Endometrium (tissue), 2 donors: ENCODE data around the gene ADAMTS16.

Experiments used
- FAIRE-seq: peaks from 2 replicates; lab custom pipeline; 2012; peaks lifted over from hg19 to GRCh38; lab: Jason Lieb, UNC
- donor health status: control.
- donor health status: control.

Gene ADAMTS16

DNA sequence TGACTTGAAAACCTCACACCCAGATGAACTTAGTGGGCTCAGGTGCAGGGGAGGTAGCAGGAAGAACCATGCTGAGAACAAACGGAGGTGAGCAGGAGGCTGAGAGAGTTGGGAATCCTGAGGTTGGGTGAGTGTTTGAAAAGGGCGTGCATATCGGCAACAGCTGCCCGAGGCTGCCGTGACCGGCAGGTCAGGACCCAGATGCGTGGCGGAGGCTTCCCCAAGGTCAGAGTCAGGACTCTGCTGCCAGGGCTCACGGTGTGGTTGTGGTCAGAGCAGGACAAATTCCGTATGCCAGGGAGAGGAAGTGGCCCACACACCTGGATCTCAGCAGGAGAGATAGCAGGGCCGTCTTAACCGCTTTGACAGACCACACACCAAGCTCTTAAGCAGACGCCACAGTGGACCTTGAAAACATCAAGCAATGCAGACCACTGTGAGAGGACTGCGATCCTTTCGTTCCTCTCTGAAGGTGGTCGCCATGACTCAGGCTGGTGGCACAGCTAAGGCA lies 43.1 kb downstream of the ADAMTS16 start:
- no peak for FAIRE-seq

DNA sequence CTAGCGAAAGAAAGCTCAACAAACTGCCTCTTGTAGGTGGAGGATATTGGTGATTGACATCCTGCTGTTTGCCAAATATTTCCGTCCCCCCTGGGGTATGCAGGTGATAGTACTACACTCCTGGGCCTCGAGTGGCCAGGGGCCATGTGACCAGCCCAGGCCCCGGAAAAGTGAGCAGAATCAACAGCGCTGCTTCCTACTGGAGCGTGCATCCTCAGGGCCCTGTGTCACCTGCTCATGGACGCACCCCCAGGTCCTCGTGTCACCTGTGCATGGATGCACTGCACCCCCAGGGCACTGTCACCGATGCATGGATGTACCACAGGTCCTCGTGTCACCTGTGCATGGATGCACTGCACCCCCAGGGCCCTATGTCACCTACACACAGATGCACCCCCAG lies 43.8 kb downstream of the ADAMTS16 start:
- no peak for FAIRE-seq

DNA sequence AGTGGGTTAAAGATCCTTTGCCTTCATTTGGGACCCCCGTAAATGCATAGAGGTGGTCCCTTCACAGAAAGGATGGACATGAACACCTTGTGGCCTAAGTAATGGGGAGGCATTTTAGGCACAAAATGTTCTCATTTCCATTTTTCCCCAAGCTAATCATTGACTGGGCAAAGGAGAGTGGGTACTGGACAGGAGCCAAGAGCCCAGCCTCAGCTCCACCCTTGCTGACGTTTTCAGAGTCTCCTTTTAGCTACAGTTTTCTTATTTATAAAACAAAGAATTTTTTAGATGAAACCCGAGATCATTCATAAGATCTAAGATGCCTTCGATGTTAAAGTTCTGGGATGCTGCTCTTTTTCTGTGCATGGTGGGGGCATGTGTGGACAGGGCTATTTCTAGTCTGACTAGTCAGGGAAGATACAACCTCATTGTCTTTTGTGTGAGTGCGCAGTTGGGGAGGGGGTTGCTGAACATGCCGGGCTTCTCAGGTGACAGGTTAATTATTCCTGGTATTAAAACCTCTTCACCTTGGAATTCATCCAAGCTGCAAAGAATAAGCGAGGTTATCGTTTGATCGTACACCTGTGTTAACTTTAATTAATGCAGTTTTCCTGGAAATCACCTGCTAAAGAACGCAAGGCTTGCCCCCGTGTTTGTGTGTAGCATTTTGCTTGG lies 48.4 kb downstream of the ADAMTS16 start:
- FAIRE-seq = no peak

DNA sequence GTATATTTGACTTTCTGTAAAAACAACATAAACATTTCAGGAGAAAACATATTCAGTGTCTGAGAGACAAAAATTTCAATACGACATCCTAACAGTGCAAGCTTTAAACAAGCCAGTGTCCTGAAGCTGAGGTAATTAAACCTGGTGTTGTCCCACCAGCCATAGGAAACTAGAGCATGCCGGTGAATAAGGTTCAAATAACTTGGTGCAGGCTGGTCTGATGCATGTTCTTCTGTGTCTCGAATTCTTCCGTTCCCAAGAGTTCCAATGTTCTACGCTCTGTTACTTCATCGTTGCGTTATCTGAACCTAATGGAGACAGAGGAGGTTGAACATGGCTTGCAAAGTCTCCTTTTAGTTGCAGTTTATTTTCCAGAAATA lies 48.9 kb downstream of the ADAMTS16 start:
- FAIRE-seq = no peak

DNA sequence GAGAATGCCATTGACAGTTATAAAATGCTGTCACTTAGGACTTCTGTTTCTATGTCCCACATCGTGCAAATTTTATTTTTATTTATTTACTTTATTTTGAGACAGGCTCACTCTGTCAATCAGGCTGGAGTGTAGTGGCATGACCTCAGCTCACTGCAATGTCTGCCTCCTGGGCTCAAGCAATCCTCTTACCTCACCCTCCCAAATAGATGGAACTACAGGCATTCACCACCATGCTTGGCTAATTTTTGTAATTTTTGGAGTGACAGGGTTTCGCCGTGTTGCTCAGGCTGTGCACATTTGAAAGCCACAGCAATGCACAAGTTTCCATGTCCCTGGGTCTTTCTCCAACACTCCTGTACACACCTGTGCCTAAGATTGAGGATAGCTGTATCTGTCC lies 51.8 kb downstream of the ADAMTS16 start:
- FAIRE-seq = no peak

DNA sequence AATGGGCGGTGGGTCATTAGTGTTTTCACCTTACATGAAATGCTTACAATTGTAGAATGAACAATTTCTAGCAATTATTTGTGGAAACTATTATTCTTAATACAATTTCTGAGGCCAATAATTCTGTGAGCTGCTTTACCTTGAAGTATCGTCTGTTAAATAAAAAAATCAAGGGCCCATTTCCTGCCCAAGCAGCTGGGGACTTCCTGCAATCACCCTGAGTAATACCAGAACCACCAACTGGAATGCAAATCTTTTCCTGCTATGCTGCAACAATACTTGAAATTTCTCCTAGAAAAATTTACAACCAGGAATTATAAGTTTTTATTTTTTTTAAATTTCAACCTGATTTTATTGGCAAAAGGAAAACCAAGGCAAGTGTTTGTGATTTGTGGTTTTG lies 52.6 kb downstream of the ADAMTS16 start:
- FAIRE-seq = no peak

DNA sequence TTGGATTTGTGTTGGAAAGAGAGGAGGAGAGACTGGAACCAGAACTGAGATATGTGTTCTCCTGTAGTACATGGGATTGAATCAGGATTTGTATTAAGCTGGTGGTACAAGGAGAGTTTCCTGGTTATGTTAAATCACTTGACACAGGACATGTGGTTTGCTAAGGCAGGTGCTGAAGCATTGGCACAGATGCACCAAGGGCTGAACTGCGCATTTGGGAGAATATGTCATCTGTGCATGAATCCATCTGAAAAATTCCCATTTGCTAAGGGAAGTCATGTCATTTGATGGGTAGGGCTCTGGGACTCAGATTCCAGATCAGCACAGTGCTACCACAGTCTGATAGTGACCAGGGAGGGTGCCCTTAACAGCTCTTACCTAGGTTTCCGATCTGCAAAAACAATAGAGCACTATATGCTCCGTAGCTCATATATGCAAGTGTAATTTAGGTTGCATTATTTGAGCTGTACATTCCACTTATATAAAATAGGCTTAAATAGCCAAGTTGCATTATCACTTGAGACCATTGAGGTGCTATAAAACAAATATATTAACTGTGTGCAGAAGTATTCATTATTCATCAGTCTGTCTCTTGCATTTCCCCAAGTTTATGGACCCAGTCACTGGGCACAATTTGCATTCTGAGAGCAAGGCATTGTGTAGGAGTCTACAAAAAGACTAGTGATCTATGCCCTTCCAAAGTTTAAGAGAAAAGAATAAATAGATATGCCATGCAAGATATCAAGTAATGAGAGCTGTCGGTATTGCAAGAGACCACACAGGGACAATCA lies 55.2 kb downstream of the ADAMTS16 start:
- no peak for FAIRE-seq

DNA sequence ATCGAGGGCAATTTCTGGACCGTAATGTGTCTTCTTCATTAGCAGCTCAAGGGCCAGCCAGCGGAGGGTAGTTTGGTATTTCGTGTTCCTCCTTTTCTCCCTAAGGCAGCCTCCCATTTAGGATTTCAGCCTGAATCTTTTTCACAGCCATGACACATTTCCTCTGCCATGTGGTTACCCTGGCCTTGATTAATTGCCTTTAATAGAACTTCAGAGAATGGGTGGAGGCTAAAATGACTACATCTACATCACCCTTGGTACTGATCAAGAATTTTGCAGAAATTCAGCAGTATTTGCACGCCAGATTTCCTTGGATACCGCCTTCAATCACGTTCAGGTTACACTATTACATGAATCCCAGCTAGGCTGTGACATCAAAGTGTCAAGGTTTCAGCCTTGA lies 58.0 kb downstream of the ADAMTS16 start:
- FAIRE-seq = no peak

DNA sequence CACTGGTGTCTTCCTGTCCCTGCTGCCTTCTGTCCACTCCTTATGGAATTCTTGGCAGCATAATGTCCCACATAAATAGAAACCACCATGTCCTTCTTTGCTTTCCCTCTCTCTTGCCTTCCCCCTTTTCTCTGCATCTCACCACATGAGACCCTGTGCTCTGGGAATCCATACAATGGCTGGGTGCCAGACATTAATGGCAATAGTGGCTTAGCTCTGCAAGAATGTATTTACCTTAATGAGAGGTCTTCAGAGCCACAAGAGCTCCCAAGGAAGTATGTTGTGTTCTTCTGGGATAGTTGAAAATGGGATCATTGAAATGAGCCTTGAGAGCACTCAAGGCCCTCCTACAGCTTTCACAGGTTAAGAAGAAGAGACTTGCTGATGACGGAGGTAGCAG lies 58.7 kb downstream of the ADAMTS16 start:
- FAIRE-seq = no peak

DNA sequence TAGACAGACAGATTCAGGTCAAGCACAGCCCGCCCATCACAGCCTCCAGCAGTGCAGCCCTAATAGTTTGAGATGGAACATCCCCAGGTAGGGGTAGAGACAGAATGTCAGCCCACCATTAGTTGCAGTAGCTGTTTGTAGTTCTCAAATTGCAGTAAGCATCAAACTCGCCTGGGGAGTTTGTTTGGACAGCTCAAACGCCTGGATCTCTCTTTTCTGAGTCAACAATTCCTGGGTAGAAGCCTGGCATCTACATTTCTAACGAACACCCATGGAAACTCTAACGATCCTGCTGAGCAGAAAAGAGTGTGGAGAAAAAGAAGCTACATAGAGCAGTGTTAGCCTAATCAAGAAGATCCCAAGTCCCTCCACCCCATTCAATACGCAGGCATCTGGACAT lies 59.4 kb downstream of the ADAMTS16 start:
- FAIRE-seq = no peak

DNA sequence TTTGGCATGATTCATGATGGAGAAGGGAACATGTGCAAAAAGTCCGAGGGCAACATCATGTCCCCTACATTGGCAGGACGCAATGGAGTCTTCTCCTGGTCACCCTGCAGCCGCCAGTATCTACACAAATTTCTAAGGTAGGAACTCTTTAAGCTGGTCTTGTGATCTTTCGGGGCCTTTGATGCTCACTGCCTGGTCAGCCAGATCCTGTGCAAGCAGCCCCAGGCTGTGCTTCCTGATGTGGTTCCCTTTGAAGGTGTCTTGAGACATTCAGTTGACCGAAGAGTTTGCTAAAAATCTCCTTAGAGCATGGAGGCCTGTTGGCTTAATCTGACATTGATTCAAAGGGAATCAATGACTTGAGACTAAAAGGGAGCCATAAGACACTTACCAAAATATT lies 60.0 kb downstream of the ADAMTS16 start:
- no peak for FAIRE-seq

DNA sequence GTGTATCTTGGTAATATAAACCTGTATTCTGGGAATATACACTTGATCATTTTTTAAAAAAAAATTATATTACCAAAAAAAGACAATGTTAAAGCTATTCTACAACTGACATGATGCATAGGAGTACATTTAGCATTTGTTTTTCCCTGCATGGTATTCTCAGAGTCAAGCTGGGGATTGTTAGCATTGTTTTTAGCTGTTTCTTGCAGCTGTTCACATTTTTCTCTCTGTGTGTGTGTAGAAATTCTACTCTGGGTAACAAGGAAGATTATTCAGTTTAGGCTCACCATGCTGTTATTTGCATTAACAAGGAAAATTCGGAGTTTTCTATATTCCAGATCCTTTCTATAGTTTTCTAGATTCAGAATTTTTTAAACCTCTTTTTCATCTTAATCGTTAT lies 62.2 kb downstream of the ADAMTS16 start:
- no peak for FAIRE-seq

DNA sequence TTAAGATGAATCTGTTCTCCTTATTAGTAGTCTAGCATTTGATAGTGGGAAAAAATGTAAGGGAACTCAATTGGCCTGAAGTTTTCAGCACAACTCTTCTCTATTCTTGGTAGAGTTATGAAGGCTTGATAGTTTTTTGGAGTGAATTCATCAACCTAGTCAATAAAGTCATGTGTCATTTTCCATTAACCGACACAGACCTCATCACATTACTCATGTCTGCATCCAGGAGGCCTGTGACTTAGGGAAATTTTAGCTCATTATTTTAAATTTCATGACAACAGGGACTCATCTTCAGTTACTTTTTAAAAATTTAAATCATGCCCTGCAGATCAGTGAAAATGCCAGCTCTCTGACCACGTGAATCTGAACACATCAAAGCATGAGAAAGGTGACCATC lies 63.3 kb downstream of the ADAMTS16 start:
- FAIRE-seq = no peak

DNA sequence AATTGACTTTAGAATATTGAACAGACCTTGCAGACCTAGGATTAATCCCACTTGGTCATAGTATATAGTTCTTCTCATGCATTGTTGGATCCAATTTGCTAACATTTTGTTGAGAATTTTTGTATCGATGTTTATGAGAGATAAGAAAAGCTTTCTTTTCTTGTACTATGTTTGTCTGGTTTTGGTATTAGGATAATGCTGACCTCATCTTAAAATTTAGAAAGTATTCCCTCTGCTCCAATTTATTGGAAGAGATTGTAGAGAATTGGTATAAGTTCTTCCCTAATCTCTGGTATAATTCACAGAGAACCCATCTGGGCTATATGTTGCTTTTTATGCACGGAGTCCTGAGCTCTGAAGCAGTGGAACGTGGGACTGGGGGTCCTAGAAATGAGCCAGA lies 67.7 kb downstream of the ADAMTS16 start:
- FAIRE-seq = no peak

DNA sequence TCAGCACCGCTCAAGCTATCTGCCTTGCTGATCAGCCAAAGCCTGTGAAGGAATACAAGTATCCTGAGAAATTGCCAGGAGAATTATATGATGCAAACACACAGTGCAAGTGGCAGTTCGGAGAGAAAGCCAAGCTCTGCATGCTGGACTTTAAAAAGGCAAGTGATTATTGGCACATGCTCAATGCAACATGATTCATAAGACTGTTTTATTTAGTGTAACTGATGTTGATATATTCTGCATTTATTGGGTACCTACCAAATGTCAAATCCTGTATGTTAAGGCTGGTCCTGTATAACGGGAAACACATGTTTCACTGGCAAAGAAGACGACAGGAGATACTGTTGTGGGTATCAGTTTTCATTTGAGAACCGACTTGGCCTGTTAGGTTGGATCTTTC lies 69.0 kb downstream of the ADAMTS16 start:
- FAIRE-seq = no peak

DNA sequence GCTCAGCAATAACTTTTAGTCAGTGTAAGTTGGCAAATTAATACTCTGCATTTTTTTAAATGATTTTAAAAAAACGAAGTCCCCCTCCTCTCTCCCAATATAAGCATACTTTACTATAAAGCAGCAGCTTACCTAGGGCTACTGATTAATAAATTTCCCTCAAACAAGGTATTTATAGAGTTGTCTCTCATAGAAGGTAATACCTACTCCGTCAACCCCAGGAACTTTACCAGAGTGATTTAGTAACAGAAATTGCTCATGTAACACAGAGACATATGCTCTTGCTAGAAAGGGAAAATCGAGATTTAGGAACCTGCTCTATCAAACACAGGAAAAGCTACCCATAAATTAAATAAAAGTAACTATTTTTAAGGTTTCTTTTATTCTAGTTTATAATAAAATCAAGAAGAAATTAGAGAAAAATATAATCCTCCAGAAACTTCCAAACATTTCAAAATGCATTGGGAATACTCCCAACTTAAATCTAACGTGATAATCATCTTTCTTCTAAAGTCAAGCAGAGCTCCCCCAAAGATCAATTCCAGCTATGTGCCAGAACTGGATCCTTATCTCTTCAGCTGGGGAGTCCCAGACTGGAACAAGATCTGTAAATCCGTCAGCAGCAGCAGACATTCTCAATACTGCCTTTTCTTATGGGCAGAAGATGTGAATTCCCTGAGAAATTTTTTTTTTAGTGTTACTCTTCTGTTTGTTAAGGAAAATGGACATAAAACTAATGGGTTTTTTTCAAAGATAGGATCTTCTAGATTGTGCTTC lies 69.6 kb downstream of the ADAMTS16 start:
- no peak for FAIRE-seq

DNA sequence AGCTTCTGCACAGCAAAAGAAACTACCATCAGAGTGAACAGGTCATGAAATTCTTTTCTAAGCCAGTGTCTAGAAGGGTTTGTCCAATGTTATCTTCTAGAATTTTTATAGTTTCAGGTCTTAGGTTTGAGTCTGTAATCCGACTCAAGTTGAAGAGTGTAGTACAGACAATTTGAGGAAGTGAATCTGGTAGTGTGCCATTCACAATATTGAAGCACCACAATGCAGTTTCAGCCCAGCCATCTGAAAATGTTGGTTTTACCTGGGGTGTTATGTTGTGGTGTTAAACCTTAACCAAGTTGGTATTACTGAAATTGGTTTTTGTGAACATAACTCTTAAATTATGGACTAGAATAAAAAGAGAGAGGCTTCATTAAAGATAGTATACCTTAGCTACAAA lies 77.2 kb downstream of the ADAMTS16 start:
- FAIRE-seq = no peak

DNA sequence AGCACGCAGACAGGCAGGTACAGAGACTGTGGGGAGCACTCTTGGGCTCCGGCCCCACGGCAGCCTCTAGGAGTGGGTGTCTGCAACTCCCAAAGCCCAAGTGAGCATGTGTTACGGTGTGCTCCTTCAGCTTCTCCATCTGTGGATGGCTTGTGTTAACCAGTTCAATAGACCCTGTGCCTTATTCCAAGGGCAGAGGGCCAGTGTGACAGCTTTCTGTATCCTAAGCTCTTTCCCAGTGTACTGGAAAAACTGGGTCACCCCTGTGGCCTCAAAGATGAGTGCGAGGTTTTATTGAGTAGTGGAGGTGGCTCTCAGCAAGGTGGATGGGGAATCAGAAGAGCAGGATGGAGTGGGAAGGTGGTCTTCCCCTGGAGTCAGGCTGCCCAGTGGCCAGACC lies 78.3 kb downstream of the ADAMTS16 start:
- FAIRE-seq = no peak

DNA sequence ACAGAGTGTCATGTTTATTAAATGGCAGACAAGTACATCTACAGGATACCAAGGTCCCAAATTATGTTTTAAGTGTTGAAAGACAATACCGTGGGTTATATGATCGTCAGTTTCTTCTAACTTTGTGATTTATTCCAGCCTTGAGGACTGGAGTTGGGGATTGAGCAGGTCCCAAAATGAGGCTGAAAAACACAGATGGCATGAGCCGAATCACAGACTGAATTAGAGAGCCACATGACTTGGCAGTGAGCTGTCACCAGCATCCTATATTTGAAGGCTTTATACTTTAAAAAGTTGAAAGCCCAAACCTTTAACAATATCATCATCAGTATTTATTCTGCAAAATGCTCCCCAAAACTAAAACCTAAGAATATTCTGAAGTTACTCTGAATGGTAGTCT lies 79.4 kb downstream of the ADAMTS16 start:
- no peak for FAIRE-seq

DNA sequence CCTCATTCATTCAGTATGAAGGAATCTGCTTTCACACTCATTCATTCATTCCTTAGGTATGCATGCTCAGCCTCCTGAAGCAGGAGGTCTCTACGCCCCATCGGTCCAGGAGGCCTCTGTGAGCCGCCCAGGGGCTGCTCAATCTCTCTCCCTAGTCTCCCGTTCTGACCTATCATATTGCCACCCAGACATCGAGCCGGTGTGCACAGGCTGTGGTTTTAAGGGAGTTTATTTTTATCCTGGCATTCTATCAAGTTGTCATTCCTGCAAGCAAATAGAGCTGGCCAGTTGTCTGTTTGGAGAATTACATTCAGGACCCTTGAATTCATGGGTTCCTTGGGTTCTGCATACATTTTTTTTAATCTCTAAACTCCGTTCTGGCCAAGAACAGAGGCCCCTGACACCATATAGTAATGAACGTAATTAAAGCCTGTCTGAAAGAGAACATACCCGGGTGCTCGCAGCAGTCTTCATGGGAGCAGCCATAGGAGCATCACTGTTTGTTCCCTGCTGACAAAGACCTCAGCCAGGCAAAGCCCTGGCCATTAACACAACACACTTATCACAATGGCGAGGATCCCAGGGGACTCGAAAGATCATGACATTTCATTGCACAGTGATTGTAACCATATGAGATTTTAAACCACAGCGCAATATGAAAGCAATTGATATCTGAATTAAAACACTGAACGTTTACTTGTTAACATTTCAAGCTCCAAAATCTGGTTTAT lies 80.9 kb downstream of the ADAMTS16 start:
- no peak for FAIRE-seq

DNA sequence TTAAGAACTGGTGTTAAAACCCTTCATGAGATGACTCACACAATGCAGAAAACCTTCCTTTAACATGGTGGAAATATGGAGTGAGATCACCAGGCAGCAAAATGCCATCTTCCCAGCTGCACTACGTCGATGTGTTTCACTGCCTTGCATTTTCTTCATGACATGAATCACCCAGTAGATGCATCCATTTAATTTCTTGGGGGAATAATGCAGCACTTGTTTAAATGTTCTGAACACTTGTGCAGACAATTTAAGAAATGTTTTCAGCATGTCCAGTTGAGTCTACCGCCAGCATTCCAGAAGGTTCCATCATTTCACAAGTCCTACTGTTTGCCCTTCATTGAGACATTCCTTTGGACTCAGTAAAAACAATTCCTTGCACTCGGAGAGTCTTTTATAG lies 81.6 kb downstream of the ADAMTS16 start:
- no peak for FAIRE-seq

DNA sequence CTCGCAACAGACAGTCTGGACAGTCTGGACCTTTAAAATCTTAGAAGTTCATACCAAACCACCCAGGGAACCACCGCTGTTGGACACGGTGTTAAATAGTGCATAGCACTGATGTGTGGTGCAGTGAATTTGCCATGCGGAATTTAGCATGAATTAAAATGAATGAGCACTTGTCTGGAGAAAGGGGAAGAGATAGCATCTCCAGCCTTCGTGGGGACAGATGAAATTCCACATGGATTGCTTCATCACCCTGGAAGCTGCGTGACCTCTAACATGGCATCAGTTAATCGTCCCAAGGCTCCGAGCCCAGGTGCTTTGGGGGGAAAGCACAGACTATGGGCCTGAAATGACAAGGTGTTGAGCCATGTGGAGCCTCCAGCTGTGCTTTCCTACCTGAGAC lies 91.4 kb downstream of the ADAMTS16 start:
- no peak for FAIRE-seq
